Hepatocyte (in vitro differentiated cells): Measurements from ENCODE around the gene CCDC136. TPM values are rescaled to one million over a fixed set of nuclear protein-coding genes. Genes with fewer than 3 reads are reported as not detected.

Experiments
- DNase-seq: peaks from one replicate; pipeline ENCODE4 v3.0.0-alpha.2; 2016; ENCODE audit warnings: low spot score
- H2AFZ ChIP-seq: fragments of 200-600 bp; sonication (generic); 2 replicates; pipeline ENCODE4 v1.6.0; 2016; ENCODE audit warnings: antibody characterized with exemption, mild to moderate bottlenecking
- H3K27ac ChIP-seq: fragments of 200-600 bp; sonication (generic); 2 replicates; pipeline ENCODE4 v1.5.1; 2016; ENCODE audit warnings: mild to moderate bottlenecking
- H3K27me3 ChIP-seq: fragments of 200-600 bp; sonication (generic); 2 replicates; pipeline ENCODE4 v1.6.1; 2016
- H3K36me3 ChIP-seq: fragments of 200-600 bp; sonication (generic); replicated peaks from 2 replicates; pipeline ENCODE4 v1.5.1; 2016; ENCODE audit warnings: low read depth; ENCODE audit not compliant: insufficient read depth
- H3K4me1 ChIP-seq: fragments of 200-600 bp; sonication (generic); 2 replicates; pipeline ENCODE4 v1.5.1; 2016; ENCODE audit warnings: mild to moderate bottlenecking, moderate library complexity; ENCODE audit not compliant: insufficient read depth
- H3K4me2 ChIP-seq: fragments of 200-600 bp; sonication (generic); 2 replicates; pipeline ENCODE4 v1.6.0; 2016
- H3K4me3 ChIP-seq: fragments of 200-600 bp; sonication (generic); 2 replicates; pipeline ENCODE4 v1.5.1; 2016; ENCODE audit warnings: mild to moderate bottlenecking
- H3K79me2 ChIP-seq: fragments of 200-600 bp; sonication (generic); 2 replicates; pipeline ENCODE4 v1.6.0; 2017; ENCODE audit warnings: mild to moderate bottlenecking
- H3K9me2 ChIP-seq: fragments of 200-600 bp; sonication (generic); replicated peaks from 2 replicates; pipeline ENCODE4 v1.6.0; 2017; ENCODE audit warnings: mild to moderate bottlenecking; ENCODE audit not compliant: insufficient read depth
- H3K9me3 ChIP-seq: fragments of 200-600 bp; sonication (generic); 2 replicates; pipeline ENCODE4 v1.5.1; 2016; ENCODE audit warnings: low read depth, mild to moderate bottlenecking
- H4K20me1 ChIP-seq: fragments of 200-600 bp; sonication (generic); 2 replicates; pipeline ENCODE4 v1.6.0; 2016; ENCODE audit warnings: mild to moderate bottlenecking; ENCODE audit not compliant: insufficient read depth, poor library complexity, severe bottlenecking
- CTCF ChIP-seq: fragments of 200-600 bp; sonication (generic); IDR thresholded peaks from 2 replicates; pipeline ENCODE4 v1.5.1; 2016; ENCODE audit warnings: antibody characterized with exemption, mild to moderate bottlenecking; ENCODE audit not compliant: poor library complexity
- EZH2 ChIP-seq: fragments of 200-600 bp; sonication (generic); IDR thresholded peaks from 2 replicates; pipeline ENCODE4 v1.6.1; 2016; ENCODE audit warnings: antibody characterized with exemption, mild to moderate bottlenecking, borderline replicate concordance
- EZH2phosphoT487 ChIP-seq: fragments of 200-600 bp; sonication (generic); IDR thresholded peaks from one replicate; pipeline ENCODE4 v1.6.1; 2018; ENCODE audit warnings: antibody characterized with exemption, mild to moderate bottlenecking, low read depth, moderate library complexity; ENCODE audit not compliant: unreplicated experiment, severe bottlenecking
- WGBS: methylation state at CpG from one replicate; pipeline ENCODE4 v1.1.6; 2016; ENCODE audit warnings: low lambda C conversion rate; ENCODE audit errors: missing lambda C conversion rate; 5-methylcytosine and 5-hydroxymethylcytosine counted together
- polyA plus RNA-seq: library from polyadenylated mRNA; unstranded; fragments of >200 nt; fragmentation: Nextera tagmentation; extraction: Ambion mirVana; gene quantifications from 2 replicates; pipeline ENCODE4 v1.2.1, GENCODE V29; 2016
- total RNA-seq: library from RNA; depleted of rRNA; stranded (reverse); fragments of >200 nt; gene quantifications from 2 replicates; pipeline ENCODE4 v1.2.3, GENCODE V29; 2014

Gene CCDC136
- total and polyA plus RNA-seq, 2 experiments from 2014 or later: 3.8 to 5.6 TPM

DNA sequence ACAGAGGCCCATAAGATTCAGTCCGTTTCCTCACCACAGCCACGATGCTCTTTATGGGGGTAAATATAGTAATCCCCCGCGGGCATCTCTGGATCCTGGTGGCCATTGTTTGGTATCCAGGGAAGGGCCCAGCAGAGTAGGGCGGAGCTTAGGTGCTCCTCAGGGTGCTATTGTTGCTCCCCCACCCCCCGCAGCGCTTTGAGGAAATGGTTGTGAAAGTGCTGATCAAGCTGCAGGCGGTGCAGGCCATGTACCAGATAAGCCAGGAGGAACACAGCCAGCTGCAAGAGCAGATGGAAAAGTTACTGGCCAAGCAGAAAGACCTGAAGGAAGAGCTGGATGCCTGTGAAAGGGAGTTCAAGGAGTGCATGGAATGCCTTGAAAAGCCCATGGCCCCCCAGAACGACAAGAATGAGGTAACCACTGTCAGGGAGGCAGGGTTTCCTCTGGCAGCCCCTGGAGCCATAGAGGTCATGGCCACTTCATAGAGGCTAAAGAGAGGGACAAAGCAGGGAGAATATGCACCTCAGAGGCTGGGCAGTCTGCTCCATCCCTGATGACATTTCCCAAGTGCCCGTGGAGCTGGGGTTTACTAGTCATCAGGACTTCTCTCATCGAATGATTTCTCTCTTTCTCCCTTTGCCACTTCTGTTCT, 20.9 kb downstream of the CCDC136 start:
- DNase-seq: peak; percentile 40
- H3K79me2 ChIP-seq: no peaks in the 10 kb centered on the region
- H3K9me2 ChIP-seq: no peaks in the 10 kb centered on the region
- no peak overlapping the region for H3K4me3 ChIP-seq
- H3K27ac ChIP-seq: no peak overlapping the region
- H3K27me3 ChIP-seq: no peaks in the 10 kb centered on the region
- no peaks in the 10 kb centered on the region for H3K9me3 ChIP-seq
- H4K20me1 ChIP-seq: no peaks in the 10 kb centered on the region
- WGBS: 50% methylated on average over 11 of the region's 11 CpGs
- no peak overlapping the region for H2AFZ ChIP-seq
- TF ChIP-seq EZH2phosphoT487 (no peak), EZH2 (no peak), CTCF (no peak)
- no peaks in the 10 kb centered on the region for H3K4me1 ChIP-seq
- no peak overlapping the region for H3K4me2 ChIP-seq
- no peaks in the 10 kb centered on the region for H3K36me3 ChIP-seq

DNA sequence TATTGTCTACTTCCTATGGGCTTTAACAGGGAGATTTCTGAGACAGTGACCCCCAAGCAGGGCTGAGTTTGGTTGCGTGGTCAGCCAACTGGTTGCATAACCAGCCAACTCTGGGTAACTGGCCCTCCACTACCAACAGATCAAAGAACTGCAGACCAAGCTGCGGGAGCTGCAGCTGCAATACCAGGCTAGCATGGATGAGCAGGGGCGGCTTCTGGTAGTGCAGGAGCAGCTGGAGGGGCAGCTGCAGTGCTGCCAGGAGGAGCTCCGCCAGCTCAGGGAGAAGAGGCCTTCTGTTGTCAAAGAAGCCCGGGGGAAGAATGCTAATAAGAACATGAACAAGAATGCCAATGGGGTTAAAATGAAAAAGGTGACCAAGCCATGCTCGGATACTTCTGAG, 22.7 kb downstream of the CCDC136 start:
- H3K9me3 ChIP-seq: no peaks in the 10 kb centered on the region
- H3K27me3 ChIP-seq: no peaks in the 10 kb centered on the region
- H2AFZ ChIP-seq: no peak overlapping the region
- 88% methylated on average over 6 of the region's 6 CpGs for WGBS
- TF ChIP-seq CTCF (no peak), EZH2phosphoT487 (no peak), EZH2 (no peak)
- no peaks in the 10 kb centered on the region for H4K20me1 ChIP-seq
- no peaks in the 10 kb centered on the region for H3K9me2 ChIP-seq
- no peak overlapping the region for H3K27ac ChIP-seq
- H3K4me3 ChIP-seq: no peak overlapping the region
- no peak overlapping the region for H3K4me2 ChIP-seq
- no peaks in the 10 kb centered on the region for H3K4me1 ChIP-seq
- DNase-seq: no peak
- H3K79me2 ChIP-seq: no peaks in the 10 kb centered on the region
- no peaks in the 10 kb centered on the region for H3K36me3 ChIP-seq

DNA sequence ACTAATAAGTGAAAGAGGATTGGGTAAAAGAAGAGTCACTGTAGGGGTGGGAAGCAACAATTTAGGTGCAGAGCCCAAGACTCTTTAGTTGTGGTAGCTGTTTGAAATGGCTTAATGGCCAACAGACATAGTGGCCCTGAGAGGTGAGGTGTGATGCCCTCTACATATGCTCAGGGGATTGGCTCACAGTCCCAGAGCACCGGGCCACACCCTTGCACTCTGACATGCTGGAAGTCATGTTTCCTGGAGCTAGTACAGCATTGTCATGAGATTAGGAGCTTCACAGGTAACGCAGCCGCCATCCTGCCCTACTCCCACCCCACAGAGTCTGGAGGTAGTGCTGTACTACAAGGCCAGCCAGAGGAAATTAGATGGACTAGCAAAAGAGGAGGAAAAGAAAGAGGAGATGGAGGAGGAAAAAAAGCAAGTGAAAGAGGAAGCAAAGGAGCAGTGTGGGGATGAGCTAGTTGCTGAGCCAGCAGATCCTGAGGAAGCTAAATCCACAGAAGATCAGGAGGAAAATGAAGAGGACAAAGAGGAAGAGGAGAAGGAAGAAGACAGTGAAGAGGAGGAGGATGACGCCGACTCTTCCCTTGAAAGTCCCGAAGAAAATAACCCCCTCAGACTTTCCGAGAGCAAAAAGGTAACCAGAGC, 23.6 kb downstream of the CCDC136 start:
- H4K20me1 ChIP-seq: no peaks in the 10 kb centered on the region
- no peak overlapping the region for H2AFZ ChIP-seq
- no peak overlapping the region for H3K4me3 ChIP-seq
- H3K4me2 ChIP-seq: no peak overlapping the region
- H3K9me2 ChIP-seq: no peaks in the 10 kb centered on the region
- H3K79me2 ChIP-seq: no peaks in the 10 kb centered on the region
- no peaks in the 10 kb centered on the region for H3K36me3 ChIP-seq
- no peak for DNase-seq
- no peaks in the 10 kb centered on the region for H3K4me1 ChIP-seq
- H3K27me3 ChIP-seq: no peaks in the 10 kb centered on the region
- H3K27ac ChIP-seq: no peak overlapping the region
- TF ChIP-seq CTCF (no peak), EZH2 (no peak), EZH2phosphoT487 (no peak)
- 95% methylated on average over 7 of the region's 7 CpGs for WGBS
- no peaks in the 10 kb centered on the region for H3K9me3 ChIP-seq
